Fibroblast of lung (primary cell): ENCODE results near the gene CCM2.

Experiments
- EZH2 ChIP-seq: IDR thresholded peaks from 2 replicates; pipeline ENCODE4 v1.5.1; 2012; ENCODE audit warnings: low read length, control low read depth, mild to moderate bottlenecking; ENCODE audit errors: missing control alignments
- TF ChIP-seq, protein P1 (sequence below), 2 donors: IDR thresholded peaks in 1 of 2; conservative IDR thresholded peaks in 1 of 2; 1 replicate in 1 of 2; 2 replicates in 1 of 2; pipeline ENCODE4 v1.5.1; 2011 to 2012; ENCODE audit warnings: low read length in 2 of 2, control low read depth in 1 of 2, inconsistent platforms in 1 of 2, low read depth in 1 of 2, mild to moderate bottlenecking in 1 of 2

DNA sequence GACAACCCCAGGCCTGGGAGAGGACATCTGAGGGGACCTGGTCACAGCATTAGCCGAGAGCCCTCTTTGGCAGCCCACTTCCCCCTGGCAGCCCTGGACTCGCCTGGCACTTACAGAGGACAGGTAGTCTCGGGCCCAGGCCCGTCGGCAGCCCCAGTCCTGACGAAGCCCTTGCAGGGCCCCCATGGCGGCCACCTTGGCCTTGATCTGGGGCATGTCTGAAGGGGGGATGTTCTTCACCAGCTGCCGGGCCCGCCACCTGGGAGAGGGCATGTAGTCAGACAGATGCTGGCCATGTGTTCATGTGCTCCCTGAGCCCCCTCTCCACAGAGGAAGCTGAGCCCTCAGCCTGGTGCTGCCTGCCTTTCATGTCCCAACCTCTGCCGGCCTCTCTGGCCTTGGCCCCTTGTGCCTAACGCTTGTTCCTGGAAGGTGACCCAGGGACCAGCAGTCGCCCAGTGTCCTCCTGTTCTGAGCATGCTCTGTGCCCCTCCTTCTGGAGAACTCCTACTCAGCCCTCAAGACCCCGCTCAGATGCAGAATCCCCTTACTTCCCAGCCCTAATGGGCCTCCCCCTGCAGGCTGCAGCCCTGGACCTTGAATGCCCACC lies 35.1 kb upstream of the CCM2 start:
- TF ChIP-seq, protein P1, sequence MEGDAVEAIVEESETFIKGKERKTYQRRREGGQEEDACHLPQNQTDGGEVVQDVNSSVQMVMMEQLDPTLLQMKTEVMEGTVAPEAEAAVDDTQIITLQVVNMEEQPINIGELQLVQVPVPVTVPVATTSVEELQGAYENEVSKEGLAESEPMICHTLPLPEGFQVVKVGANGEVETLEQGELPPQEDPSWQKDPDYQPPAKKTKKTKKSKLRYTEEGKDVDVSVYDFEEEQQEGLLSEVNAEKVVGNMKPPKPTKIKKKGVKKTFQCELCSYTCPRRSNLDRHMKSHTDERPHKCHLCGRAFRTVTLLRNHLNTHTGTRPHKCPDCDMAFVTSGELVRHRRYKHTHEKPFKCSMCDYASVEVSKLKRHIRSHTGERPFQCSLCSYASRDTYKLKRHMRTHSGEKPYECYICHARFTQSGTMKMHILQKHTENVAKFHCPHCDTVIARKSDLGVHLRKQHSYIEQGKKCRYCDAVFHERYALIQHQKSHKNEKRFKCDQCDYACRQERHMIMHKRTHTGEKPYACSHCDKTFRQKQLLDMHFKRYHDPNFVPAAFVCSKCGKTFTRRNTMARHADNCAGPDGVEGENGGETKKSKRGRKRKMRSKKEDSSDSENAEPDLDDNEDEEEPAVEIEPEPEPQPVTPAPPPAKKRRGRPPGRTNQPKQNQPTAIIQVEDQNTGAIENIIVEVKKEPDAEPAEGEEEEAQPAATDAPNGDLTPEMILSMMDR (conservative IDR thresholded peaks at IDR 0.05 in 1 of 2, IDR thresholded peaks at IDR 0.05 in 1 of 2; ENCODE audit: low read depth in 1 of 2, low read length in 2 of 2): no peak
- no peak for TF ChIP-seq EZH2
